Ovary (tissue), 3 donors: ENCODE data around the gene RXFP2.

Source experiments
- CTCF ChIP-seq, 3 donors: fragments of 450-650 bp in 2 of 3; fragments of 200-600 bp in 1 of 3; IDR thresholded peaks; one replicate each; pipeline versions ENCODE4 v1.5.1 to v1.8.0; 2016 to 2022; ENCODE audit warnings: antibody characterized with exemption in 3 of 3, mild to moderate bottlenecking in 1 of 3
- POLR2A ChIP-seq: fragments of 450-650 bp; IDR thresholded peaks from one replicate; pipeline ENCODE4 v1.6.1; 2017; ENCODE audit warnings: antibody characterized with exemption, mild to moderate bottlenecking, moderate library complexity
- donor health status: DM: no; HTN: no; CAD: no.

DNA sequence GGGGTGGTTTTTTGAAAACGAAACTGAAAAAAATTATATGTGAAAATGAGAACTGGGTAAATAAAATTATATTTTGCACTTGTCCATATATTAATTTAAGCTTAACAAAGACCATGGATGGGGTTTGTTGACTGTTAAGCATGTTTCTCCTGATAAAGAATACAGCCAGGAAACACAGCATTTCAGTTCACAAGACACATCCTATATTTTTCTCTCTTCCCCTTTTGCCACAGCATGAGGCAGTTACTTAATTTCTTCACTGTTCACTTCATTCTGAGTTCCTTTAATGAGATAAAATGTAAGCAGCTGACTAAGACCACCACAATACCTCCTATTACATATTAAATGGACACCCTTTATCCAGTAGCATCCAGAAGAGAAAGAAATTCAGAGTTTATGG is 64.0 kb downstream of the RXFP2 start:
- no peak for TF ChIP-seq POLR2A
- no peak for TF ChIP-seq CTCF (IDR thresholded peaks at IDR 0.05)
